GM12878 (cell line): Measurements from ENCODE around the gene ADAMTS18. TPM values are rescaled to one million over a fixed set of nuclear protein-coding genes. Genes with fewer than 3 reads are reported as not detected.

ENCODE experiments used
- ATAC-seq: fragments of 200-7000 bp; cut with Tn5 transposase; 3 replicates; pipeline ENCODE4 v1.9.1; 2020; ENCODE audit warnings: mild to moderate bottlenecking, moderate library complexity
- BruUV-seq: library from RNA; stranded (reverse); fragments of 400-500 nt; replicated peaks from 2 replicates; lab custom pipeline; 2021; lab: Mats Ljungman, UMichigan
- CTCF ChIA-PET: fragments of 300-600 bp; sonication (Branson Sonifier 250); formaldehyde crosslinking; extraction: SDS; loops from one replicate; lab custom pipeline; 2021; ENCODE audit warnings: inconsistent platforms; lab: Yijun Ruan, JAX
- POLR2A ChIA-PET: fragments of 350-600 bp; formaldehyde crosslinking; extraction: SDS; loops from one replicate; lab custom pipeline; 2021; ENCODE audit warnings: inconsistent platforms; lab: Charles Lee
- RAD21 ChIA-PET: fragments of 300-600 bp; sonication (Branson Sonifier 250); formaldehyde crosslinking; loops from one replicate; lab custom pipeline; 2023; ENCODE audit warnings: antibody characterized with exemption; ENCODE audit not compliant: unreplicated experiment; lab: Charles Lee
- SMC1A ChIA-PET: fragments of 300-600 bp; sonication (Branson Sonifier 250); formaldehyde crosslinking; loops from one replicate; lab custom pipeline; 2023; ENCODE audit not compliant: unreplicated experiment, uncharacterized antibody; lab: Charles Lee
- DNase-seq: peaks from one replicate; pipeline ENCODE4 v3.0.0-alpha.2; 2011; ENCODE audit warnings: low read depth, low spot score
- FAIRE-seq: peaks from 3 replicates; lab custom pipeline; 2011; peaks lifted over from hg19 to GRCh38; lab: Jason Lieb, UNC
- H2AFZ ChIP-seq: 2 replicates; pipeline ENCODE4 v1.6.0; 2011; ENCODE audit warnings: low read depth, low read length, control low read depth; ENCODE audit not compliant: control insufficient read depth
- H3K27ac ChIP-seq: 2 replicates; pipeline ENCODE4 v1.5.1; 2011; ENCODE audit warnings: control low read depth; ENCODE audit not compliant: control insufficient read depth, insufficient read depth
- H3K27me3 ChIP-seq, 2 experiments: replicated peaks in 1 of 2; 2 replicates each; pipeline versions ENCODE4 v1.6.0 to v1.6.1; 2011; ENCODE audit warnings: low read length in 1 of 2; ENCODE audit not compliant: control insufficient read depth in 2 of 2, insufficient read depth in 2 of 2
- H3K36me3 ChIP-seq, 2 experiments: 2 replicates each; pipeline ENCODE4 v1.5.1; 2011; ENCODE audit warnings: low read length in 1 of 2; ENCODE audit not compliant: control insufficient read depth in 2 of 2, insufficient read depth in 2 of 2
- H3K4me1 ChIP-seq: 2 replicates; pipeline ENCODE4 v1.6.1; 2011; ENCODE audit warnings: mild to moderate bottlenecking, low read length, moderate library complexity, mixed read lengths; ENCODE audit not compliant: control insufficient read depth, insufficient read depth
- H3K4me2 ChIP-seq: 2 replicates; pipeline ENCODE4 v1.6.0; 2011; ENCODE audit warnings: control low read depth; ENCODE audit not compliant: control insufficient read depth, insufficient read depth
- H3K4me3 ChIP-seq: fragments of 200-600 bp; sonication (generic); 2 replicates; pipeline ENCODE4 v1.5.1; 2016
- H3K79me2 ChIP-seq: 2 replicates; pipeline ENCODE4 v1.6.0; 2011; ENCODE audit warnings: low read length; ENCODE audit not compliant: control insufficient read depth, insufficient read depth
- H3K9ac ChIP-seq: 2 replicates; pipeline ENCODE4 v1.8.0; 2011; ENCODE audit warnings: low read length, control low read depth, mixed read lengths; ENCODE audit not compliant: control insufficient read depth, insufficient read depth
- H3K9me3 ChIP-seq: replicated peaks from 3 replicates; pipeline ENCODE4 v1.5.1; 2011; ENCODE audit warnings: mild to moderate bottlenecking, low read length; ENCODE audit not compliant: control insufficient read depth, insufficient read depth
- H4K20me1 ChIP-seq: 2 replicates; pipeline ENCODE4 v1.6.0; 2011; ENCODE audit not compliant: control insufficient read depth, insufficient read depth
- BCL11A ChIP-seq: IDR thresholded peaks from 2 replicates; pipeline ENCODE4 v1.6.1; 2011; ENCODE audit warnings: low read depth, low read length
- CREM ChIP-seq: IDR thresholded peaks from 2 replicates; pipeline ENCODE4 v1.6.1; 2014; ENCODE audit warnings: antibody characterized with exemption, low read depth
- EGR1 ChIP-seq, 2 experiments: IDR thresholded peaks; 1 replicate in 1 of 2; 2 replicates in 1 of 2; pipeline ENCODE4 v1.6.1; 2011 to 2012; ENCODE audit warnings: low read depth in 2 of 2, low read length in 2 of 2, borderline replicate concordance in 1 of 2, mild to moderate bottlenecking in 1 of 2, moderate library complexity in 1 of 2
- HDAC2 ChIP-seq: fragments of 200-600 bp; sonication (generic); IDR thresholded peaks from 2 replicates; pipeline ENCODE4 v1.6.1; 2017
- HSF1 ChIP-seq: fragments of 150-350 bp; IDR thresholded peaks from 2 replicates; pipeline ENCODE4 v1.6.1; 2014; ENCODE audit warnings: mild to moderate bottlenecking, low read depth, low read length
- MEF2B ChIP-seq: fragments of 450-650 bp; IDR thresholded peaks from 2 replicates; pipeline ENCODE4 v1.6.1; 2018; ENCODE audit warnings: mild to moderate bottlenecking, moderate library complexity; ENCODE audit not compliant: partially characterized antibody, poor library complexity, severe bottlenecking
- NFXL1 ChIP-seq: fragments of 450-650 bp; IDR thresholded peaks from 2 replicates; pipeline ENCODE4 v1.6.1; 2017; ENCODE audit warnings: antibody characterized with exemption, mild to moderate bottlenecking, borderline replicate concordance
- NR2F1 ChIP-seq: fragments of 450-650 bp; conservative IDR thresholded peaks from 2 replicates; pipeline ENCODE4 v1.6.1; 2017; ENCODE audit warnings: mild to moderate bottlenecking
- POLR2AphosphoS2 ChIP-seq: IDR thresholded peaks from 2 replicates; pipeline ENCODE4 v1.6.1; 2011; ENCODE audit warnings: low read depth, mild to moderate bottlenecking, low read length, improper control_type of control experiment, moderate library complexity
- POLR2AphosphoS5 ChIP-seq: IDR thresholded peaks from 2 replicates; pipeline ENCODE4 v1.6.1; 2011; ENCODE audit warnings: mild to moderate bottlenecking, low read length, inconsistent platforms
- RELB ChIP-seq: fragments of 450-650 bp; IDR thresholded peaks from 2 replicates; pipeline ENCODE4 v1.6.1; 2017; ENCODE audit warnings: low read depth, mild to moderate bottlenecking, moderate library complexity
- SPI1 ChIP-seq: IDR thresholded peaks from 2 replicates; pipeline ENCODE4 v1.6.1; 2011; ENCODE audit warnings: low read depth, mild to moderate bottlenecking, low read length, moderate library complexity, borderline replicate concordance; ENCODE audit not compliant: insufficient read depth
- TBL1XR1 ChIP-seq: IDR thresholded peaks from 2 replicates; pipeline ENCODE4 v1.6.1; 2012; ENCODE audit warnings: low read depth, low read length, improper control_type of control experiment
- WRNIP1 ChIP-seq: IDR thresholded peaks from 2 replicates; pipeline ENCODE4 v1.6.1; 2011; ENCODE audit warnings: low read depth, low read length, improper control_type of control experiment, borderline replicate concordance
- WGBS: methylation state at CpG from one replicate; pipeline ENCODE4 v1.1.6; 2016; ENCODE audit warnings: low lambda C conversion rate; ENCODE audit not compliant: insufficient replicate concordance, insufficient coverage; ENCODE audit errors: missing lambda C conversion rate; 5-methylcytosine and 5-hydroxymethylcytosine counted together
- in situ Hi-C: fragments of 300-500 bp; cut with MboI; formaldehyde crosslinking; loops from 9 replicates; pipeline ENCODE4 v1.14.3; 2018; ENCODE audit warnings: mixed read lengths
- intact Hi-C: fragments of 100-400 bp; cut with micrococcal nuclease; formaldehyde crosslinking; loops from one replicate; pipeline ENCODE4 v1.14.2; 2022; ENCODE audit not compliant: unreplicated experiment
- polyA plus RNA-seq, 11 experiments: library from polyadenylated mRNA; depleted of rRNA in 4 of 11; unstranded in 6 of 11; stranded (reverse) in 5 of 11; fragments of >200 nt; fragmentation: Nextera tagmentation in 4 of 11; fragmentation: Illumina TruSeq in 1 of 11; extraction: Ambion mirVana in 4 of 11; extraction: Trizol in 1 of 11; gene quantifications; 1 replicate in 1 of 11; 2 replicates in 10 of 11; pipeline versions ENCODE4 v1.2.1 to v1.2.3, GENCODE V29; 2011 to 2016; ENCODE audit warnings: inconsistent platforms in 2 of 11, missing spikeins in 2 of 11, low read depth in 1 of 11
- total RNA-seq, 4 experiments: library from RNA; depleted of rRNA in 3 of 4; stranded (reverse); fragments of >200 nt in 3 of 4; fragmentation: Illumina TruSeq in 1 of 4; extraction: Trizol in 1 of 4; gene quantifications; 2 replicates each; pipeline versions ENCODE4 v1.2.1 to v1.2.3, GENCODE V29; 2013 to 2021

The ADAMTS18 gene
- total and polyA plus RNA-seq, 10 of the 15 experiments (the other 5 are each of a cell fraction or from before 2014, with no cell fraction given) = not detected

DNA sequence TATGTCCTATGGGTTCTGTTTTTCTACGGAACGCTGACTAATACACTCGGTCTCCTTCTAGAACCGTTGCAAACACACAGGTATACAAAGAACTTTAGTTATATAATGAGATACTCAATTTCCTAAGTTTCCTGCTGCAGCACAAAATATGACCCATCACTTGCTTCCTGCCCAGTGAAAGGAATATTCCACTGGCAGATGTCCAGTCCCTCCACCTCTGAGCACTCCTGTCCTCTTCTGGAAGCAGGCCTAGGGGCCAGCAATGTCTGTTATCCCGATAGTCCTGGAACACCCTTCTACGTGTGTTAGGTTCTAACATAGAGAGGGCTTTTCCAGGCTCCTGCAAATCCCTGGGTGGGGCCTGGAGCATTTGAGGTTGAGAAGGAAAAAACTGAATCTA is 32.7 kb downstream of the ADAMTS18 start:
- intact Hi-C loops (no loop called here), in situ Hi-C loops (no loop called here)
- SMC1A ChIA-PET = no interaction called here
- Histone ChIP-seq H3K4me3 (no peak overlapping the region), H3K36me3 (no peaks in the 10 kb centered on the region), H3K79me2 (no peaks in the 10 kb centered on the region), H3K27ac (no peak overlapping the region), H4K20me1 (no peaks in the 10 kb centered on the region), H3K4me1 (no peaks in the 10 kb centered on the region), H2AFZ (no peak overlapping the region), H3K9me3 (no peaks in the 10 kb centered on the region), H3K4me2 (no peak overlapping the region), H3K27me3 (0 out of 4 replicates have a peak, but pooled peaks cover 0 to 2% of the 10 kb centered on the region in 2 experiments), H3K9ac (no peak overlapping the region)
- WGBS = 27% methylated on average over 6 of the region's 6 CpGs
- POLR2A ChIA-PET = no interaction called here
- no peak for ATAC-seq
- no peak for DNase-seq
- FAIRE-seq = no peak
- BruUV-seq = no TSS peak
- CTCF ChIA-PET = no interaction called here
- RAD21 ChIA-PET = no interaction called here
- TF ChIP-seq HSF1 = no peak
- no peak for TF ChIP-seq SPI1
- TF ChIP-seq BCL11A = no peak
- TF ChIP-seq, all 136 proteins: peak for 0

GRCh38 chr16:77399546-77399945 is 35.3 kb downstream of the ADAMTS18 start:
- ChIA-PET CTCF (no interaction called here), POLR2A (no interaction called here), RAD21 (interaction anchor here (0.6 kb wide), 1 partner anchor 120 kb away, joined by 3 read pairs; no protein-coding TSS in a partner anchor), SMC1A (no interaction called here)
- Histone ChIP-seq H3K36me3 (no peaks in the 10 kb centered on the region), H2AFZ (no peak overlapping the region), H3K27ac (no peak overlapping the region), H3K4me3 (no peak overlapping the region), H3K9ac (no peak overlapping the region), H3K4me1 (no peaks in the 10 kb centered on the region), H3K9me3 (no peaks in the 10 kb centered on the region), H3K4me2 (no peak overlapping the region), H3K79me2 (no peaks in the 10 kb centered on the region), H3K27me3 (peaks cover 0 to 2% of the 10 kb centered on the region in 2 experiments; a peak in 1 of 4 replicates), H4K20me1 (no peaks in the 10 kb centered on the region)
- FAIRE-seq (no peak), ATAC-seq (no peak), DNase-seq (no peak)
- intact Hi-C loops = no loop called here
- in situ Hi-C loops = no loop called here
- BruUV-seq = no TSS peak
- no peak for TF ChIP-seq HDAC2
- no peak for TF ChIP-seq NFXL1
- no peak for TF ChIP-seq POLR2AphosphoS5
- TF ChIP-seq NR2F1 = no peak
- TF ChIP-seq POLR2AphosphoS2 = no peak
- TF ChIP-seq TBL1XR1 = no peak
- no peak for TF ChIP-seq EGR1 (IDR thresholded peaks at IDR 0.05; ENCODE audit: borderline replicate concordance in 1 of 2, low read depth in 2 of 2, low read length in 2 of 2)
- no peak for TF ChIP-seq RELB
- TF ChIP-seq MEF2B = no peak
- TF ChIP-seq WRNIP1 = no peak
- no peak for TF ChIP-seq CREM
- WGBS = 4% methylated on average over 2 of the region's 2 CpGs
